ENCODE measurements around the gene LAMA2.

- TF ChIP-seq SP1 (IDR thresholded peaks at IDR 0.05) (no peak), FOXA1 (IDR thresholded peaks at IDR 0.05) (no peak)
Measured at GRCh38 chr6:128885381-128885780, 2.4 kb downstream of the LAMA2 start.
